HG02885 (cell line): Measurements from ENCODE around the gene REV1.

ENCODE experiments used
- ATAC-seq: cut with Tn5 transposase; IDR thresholded peaks from one replicate; pipeline ENCODE4 v1.9.1; 2021; ENCODE audit warnings: mild to moderate bottlenecking; ENCODE audit not compliant: unreplicated experiment, poor library complexity

The REV1 gene

GRCh38 chr2:99458529-99458928 lies 31.3 kb downstream of the REV1 start:
- ATAC-seq: no peak

- ATAC-seq: no peak
These were observed 38.1 kb downstream of the REV1 start for GRCh38 chr2:99451686-99452085.

GRCh38 chr2:99451280-99451679 lies 38.5 kb downstream of the REV1 start:
- ATAC-seq: no peak

GRCh38 chr2:99450199-99450598 lies 39.6 kb downstream of the REV1 start:
- no peak for ATAC-seq

- ATAC-seq: no peak
These were observed 41.3 kb downstream of the REV1 start for GRCh38 chr2:99448556-99448955.

- ATAC-seq: no peak
These were observed 44.8 kb downstream of the REV1 start for GRCh38 chr2:99445065-99445464.

- ATAC-seq: no peak
These were observed 45.6 kb downstream of the REV1 start for GRCh38 chr2:99444222-99444621.

GRCh38 chr2:99442837-99443236 lies 47.0 kb downstream of the REV1 start:
- no peak for ATAC-seq

GRCh38 chr2:99439971-99440505 lies 49.8 kb downstream of the REV1 start:
- ATAC-seq: no peak

- no peak for ATAC-seq
These were observed 52.9 kb downstream of the REV1 start for GRCh38 chr2:99436874-99437273.

GRCh38 chr2:99433340-99433739 lies 56.5 kb downstream of the REV1 start:
- no peak for ATAC-seq

GRCh38 chr2:99431587-99432275 lies 58.1 kb downstream of the REV1 start:
- ATAC-seq: no peak

- no peak for ATAC-seq
These were observed 59.1 kb downstream of the REV1 start for GRCh38 chr2:99430614-99431291.

- no peak for ATAC-seq
These were observed 64.8 kb downstream of the REV1 start for GRCh38 chr2:99425022-99425421.

- ATAC-seq: no peak
These were observed 65.4 kb downstream of the REV1 start for GRCh38 chr2:99424371-99424770.

GRCh38 chr2:99422599-99422998 lies 67.2 kb downstream of the REV1 start:
- ATAC-seq: peak; percentile 78

- ATAC-seq: no peak
These were observed 68.3 kb downstream of the REV1 start for GRCh38 chr2:99421469-99421868.

- no peak for ATAC-seq
These were observed 69.0 kb downstream of the REV1 start for GRCh38 chr2:99420751-99421299.

GRCh38 chr2:99420031-99420430 lies 69.8 kb downstream of the REV1 start:
- no peak for ATAC-seq

GRCh38 chr2:99417396-99417795 lies 72.4 kb downstream of the REV1 start:
- no peak for ATAC-seq

GRCh38 chr2:99414566-99414965 lies 75.3 kb downstream of the REV1 start:
- ATAC-seq: no peak

GRCh38 chr2:99410276-99410675 lies 79.5 kb downstream of the REV1 start:
- no peak for ATAC-seq
